NT2/D1 (cell line): ENCODE results near the gene CCKAR.

Source experiments
- DNase-seq: peaks from one replicate; pipeline ENCODE4 v3.0.0-alpha.2; 2011; ENCODE audit warnings: low read depth, low spot score
- H3K27me3 ChIP-seq: 2 replicates; pipeline ENCODE4 v1.6.0; 2011; ENCODE audit warnings: mild to moderate bottlenecking; ENCODE audit not compliant: insufficient read length, insufficient read depth
- H3K36me3 ChIP-seq: 2 replicates; pipeline ENCODE4 v1.6.1; 2011; ENCODE audit warnings: mild to moderate bottlenecking, low read length, mixed read lengths; ENCODE audit not compliant: insufficient read depth, insufficient read length
- H3K4me1 ChIP-seq: 2 replicates; pipeline ENCODE4 v1.5.1; 2011; ENCODE audit not compliant: insufficient read depth, insufficient read length
- H3K4me3 ChIP-seq: 2 replicates; pipeline ENCODE4 v1.5.1; 2011; ENCODE audit warnings: low read depth; ENCODE audit not compliant: insufficient read length
- H3K9ac ChIP-seq: 2 replicates; pipeline ENCODE4 v1.6.0; 2011; ENCODE audit warnings: low read depth; ENCODE audit not compliant: insufficient read length
- H3K9me3 ChIP-seq: 2 replicates; pipeline ENCODE4 v1.5.1; 2011; ENCODE audit warnings: mild to moderate bottlenecking, low read length; ENCODE audit not compliant: insufficient read depth
- SUZ12 ChIP-seq: IDR thresholded peaks from 2 replicates; pipeline ENCODE4 v1.6.1; 2011; ENCODE audit not compliant: insufficient read length, insufficient read depth; ENCODE audit errors: extremely low read depth
- YY1 ChIP-seq: IDR thresholded peaks from 2 replicates; pipeline ENCODE4 v1.6.1; 2011; ENCODE audit not compliant: insufficient read length, insufficient read depth
- ZNF274 ChIP-seq: IDR thresholded peaks from 2 replicates; pipeline ENCODE4 v1.6.1; 2011; ENCODE audit warnings: mild to moderate bottlenecking, low read depth, low read length

Gene CCKAR

GRCh38 chr4:26455571-26455970, 34.7 kb downstream of the CCKAR start:
- peaks cover 3% of the 10 kb centered on the region for H3K4me1 ChIP-seq

GRCh38 chr4:26454961-26455360, 35.3 kb downstream of the CCKAR start:
- Histone ChIP-seq H3K9ac (no peak overlapping the region), H3K9me3 (no peaks in the 10 kb centered on the region), H3K4me3 (no peak overlapping the region), H3K27me3 (no peaks in the 10 kb centered on the region), H3K4me1 (peaks cover 3% of the 10 kb centered on the region), H3K36me3 (no peaks in the 10 kb centered on the region)
- no peak for DNase-seq
- TF ChIP-seq ZNF274 (no peak), YY1 (no peak), SUZ12 (no peak)

More at GRCh38 chr4:26455571-26455970, 34.7 kb downstream of the CCKAR start:
- Histone ChIP-seq H3K9ac (no peak overlapping the region), H3K9me3 (no peaks in the 10 kb centered on the region), H3K27me3 (no peaks in the 10 kb centered on the region), H3K36me3 (no peaks in the 10 kb centered on the region), H3K4me3 (no peak overlapping the region)
- no peak for DNase-seq
- TF ChIP-seq YY1 (no peak), ZNF274 (no peak), SUZ12 (no peak)

- no peak for TF ChIP-seq ZNF274
- TF ChIP-seq SUZ12, result no peak
- TF ChIP-seq YY1, result no peak
- Histone ChIP-seq H3K36me3 (no peaks in the 10 kb centered on the region), H3K4me3 (no peak overlapping the region), H3K27me3 (no peaks in the 10 kb centered on the region), H3K9me3 (no peaks in the 10 kb centered on the region), H3K4me1 (peaks cover 3% of the 10 kb centered on the region), H3K9ac (no peak overlapping the region)
- no peak for DNase-seq
Observed at GRCh38 chr4:26452565-26453531, 37.4 kb downstream of the CCKAR start.

- H3K9ac ChIP-seq, result no peak overlapping the region
- H3K27me3 ChIP-seq, result no peaks in the 10 kb centered on the region
- TF ChIP-seq ZNF274, result no peak
- TF ChIP-seq SUZ12, result no peak
- no peak for TF ChIP-seq YY1
- DNase-seq, result no peak
- H3K9me3 ChIP-seq, result no peaks in the 10 kb centered on the region
- no peak overlapping the region for H3K4me3 ChIP-seq
- H3K4me1 ChIP-seq, result peaks cover 3% of the 10 kb centered on the region
- H3K36me3 ChIP-seq, result no peaks in the 10 kb centered on the region
Observed at GRCh38 chr4:26451597-26451996, 38.7 kb downstream of the CCKAR start.

GRCh38 chr4:26450418-26450817, 39.9 kb downstream of the CCKAR start:
- no peak overlapping the region for H3K9ac ChIP-seq
- no peaks in the 10 kb centered on the region for H3K36me3 ChIP-seq
- TF ChIP-seq ZNF274 (no peak), YY1 (no peak), SUZ12 (no peak)
- no peak for DNase-seq
- peaks cover 3% of the 10 kb centered on the region for H3K4me1 ChIP-seq
- H3K27me3 ChIP-seq, result no peaks in the 10 kb centered on the region
- H3K4me3 ChIP-seq, result no peak overlapping the region
- no peaks in the 10 kb centered on the region for H3K9me3 ChIP-seq

GRCh38 chr4:26447378-26447777, 42.9 kb downstream of the CCKAR start:
- Histone ChIP-seq H3K9ac (no peak overlapping the region), H3K36me3 (no peaks in the 10 kb centered on the region), H3K4me1 (no peaks in the 10 kb centered on the region), H3K27me3 (no peaks in the 10 kb centered on the region), H3K4me3 (no peak overlapping the region), H3K9me3 (no peaks in the 10 kb centered on the region)
- no peak for DNase-seq
- TF ChIP-seq SUZ12 (no peak), ZNF274 (no peak), YY1 (no peak)

GRCh38 chr4:26441771-26442170, 48.5 kb downstream of the CCKAR start:
- Histone ChIP-seq H3K27me3 (no peaks in the 10 kb centered on the region), H3K4me3 (no peak overlapping the region), H3K9me3 (no peaks in the 10 kb centered on the region), H3K9ac (no peak overlapping the region), H3K36me3 (peaks cover 19% of the 10 kb centered on the region), H3K4me1 (no peaks in the 10 kb centered on the region)
- DNase-seq, result no peak
- TF ChIP-seq YY1 (no peak), SUZ12 (no peak), ZNF274 (no peak)
